HepG2 (cell line): ENCODE data around the gene PPP2R5C. TPM values are rescaled to one million over a fixed set of nuclear protein-coding genes. Genes with fewer than 3 reads are reported as not detected.

Experiments
- CERS6 ChIP-seq: sonication (generic); formaldehyde crosslinking; IDR thresholded peaks from 2 replicates; pipeline ENCODE4 v1.5.0; 2020; ENCODE audit warnings: missing genetic modification reagents
- HIVEP1 ChIP-seq: sonication (generic); formaldehyde crosslinking; IDR thresholded peaks from 2 replicates; pipeline ENCODE4 v1.4.0; 2020; ENCODE audit warnings: mild to moderate bottlenecking, missing genetic modification reagents
- HNF1B ChIP-seq: sonication (generic); formaldehyde crosslinking; IDR thresholded peaks from 2 replicates; pipeline ENCODE4 v1.5.1; 2020; ENCODE audit warnings: mild to moderate bottlenecking, moderate library complexity, missing genetic modification reagents
- KDM1A ChIP-seq: IDR thresholded peaks from 2 replicates; pipeline ENCODE4 v1.6.1; 2016; ENCODE audit warnings: missing compliant biosample characterization
- MTF1 ChIP-seq: sonication (generic); formaldehyde crosslinking; IDR thresholded peaks from 2 replicates; pipeline ENCODE4 v1.5.0; 2020; ENCODE audit warnings: missing genetic modification reagents
- NR2F6 ChIP-seq, 2 experiments: IDR thresholded peaks; 2 replicates each; pipeline ENCODE4 v1.6.1; 2016; ENCODE audit warnings: antibody characterized with exemption in 1 of 2, mild to moderate bottlenecking in 1 of 2
- TCF12 ChIP-seq, 2 experiments: fragments of 450-650 bp in 1 of 2; sonication (generic) in 1 of 2; formaldehyde crosslinking in 1 of 2; IDR thresholded peaks; 2 replicates each; pipeline versions ENCODE4 v1.6.1 to v1.8.0; 2017 to 2022; ENCODE audit warnings: antibody characterized with exemption in 1 of 2, mild to moderate bottlenecking in 1 of 2, missing genetic modification reagents in 1 of 2, moderate library complexity in 1 of 2
- ZNF275 ChIP-seq: sonication (generic); formaldehyde crosslinking; IDR thresholded peaks from 2 replicates; pipeline ENCODE4 v1.8.0; 2022; ENCODE audit warnings: missing genetic modification reagents, mild to moderate bottlenecking, inconsistent platforms, borderline replicate concordance
- ZNF580 ChIP-seq: IDR thresholded peaks from 2 replicates; pipeline ENCODE4 v1.6.1; 2016; ENCODE audit warnings: low read depth, borderline replicate concordance
- ZNF609 ChIP-seq: sonication (generic); formaldehyde crosslinking; IDR thresholded peaks from 2 replicates; pipeline ENCODE4 v1.4.0; 2020; ENCODE audit warnings: mild to moderate bottlenecking, missing genetic modification reagents, borderline replicate concordance
- ZNF678 ChIP-seq: sonication (generic); formaldehyde crosslinking; IDR thresholded peaks from 2 replicates; pipeline ENCODE4 v1.4.0; 2020; ENCODE audit warnings: mild to moderate bottlenecking, missing genetic modification reagents
- ZNF746 ChIP-seq: sonication (generic); formaldehyde crosslinking; IDR thresholded peaks from 2 replicates; pipeline ENCODE4 v1.8.0; 2022; ENCODE audit warnings: mild to moderate bottlenecking, missing genetic modification reagents
- ZNF790 ChIP-seq: sonication (generic); formaldehyde crosslinking; IDR thresholded peaks from 2 replicates; pipeline ENCODE4 v1.8.0; 2022; ENCODE audit warnings: missing genetic modification reagents, mild to moderate bottlenecking, borderline replicate concordance
- ZNF878 ChIP-seq: sonication (generic); formaldehyde crosslinking; IDR thresholded peaks from 2 replicates; pipeline ENCODE4 v1.8.1; 2023; ENCODE audit warnings: mild to moderate bottlenecking, missing genetic modification reagents, moderate library complexity
- polyA plus RNA-seq, 8 experiments: library from polyadenylated mRNA; depleted of rRNA in 3 of 8; stranded (reverse) in 7 of 8; unstranded in 1 of 8; fragments of >200 nt; fragmentation: Illumina TruSeq in 4 of 8; extraction: Trizol in 4 of 8; gene quantifications; 2 replicates each; pipeline versions ENCODE4 v1.2.1 to v1.2.3, GENCODE V29; 2011 to 2016; ENCODE audit warnings: low read depth in 4 of 8, missing spikeins in 1 of 8, mixed read lengths in 1 of 8; ENCODE audit not compliant: insufficient read depth in 1 of 8
- total RNA-seq, 5 experiments: library from RNA; depleted of rRNA; stranded (reverse); fragments of >200 nt; fragmentation: Illumina TruSeq; extraction: Trizol; gene quantifications; 2 replicates each; pipeline ENCODE4 v1.2.3, GENCODE V29; 2016; ENCODE audit warnings: low read depth in 1 of 5
- TF ChIP-seq, protein P1 (sequence below): sonication (generic); formaldehyde crosslinking; IDR thresholded peaks from 2 replicates; pipeline ENCODE4 v1.4.0; 2020; ENCODE audit warnings: missing genetic modification reagents
- TF ChIP-seq, protein P2 (sequence below): IDR thresholded peaks from 2 replicates; pipeline ENCODE4 v1.6.1; 2016

PPP2R5C gene
- total and polyA plus RNA-seq, 2 of the 13 experiments (the other 11 are each of a cell fraction or from before 2014, with no cell fraction given) = 74.3 to 78.5 TPM

GRCh38 chr14:101731187-101732080, 30.1 kb upstream of the PPP2R5C start (continued):
- TF ChIP-seq ZNF275 (CRISPR knock-in tag) (no peak), ZNF678 (CRISPR knock-in tag) (no peak), CERS6 (CRISPR knock-in tag) (no peak), HNF1B (peak; percentile 39), ZNF878 (CRISPR knock-in tag) (no peak), KDM1A (CRISPR knock-in tag) (peak; percentile 67; the same call in 1 of the 2 replicates), ZNF609 (CRISPR knock-in tag) (peak; percentile 14; the same call in 1 of the 2 replicates), HIVEP1 (CRISPR knock-in tag) (no peak; the same call in 1 of the 2 replicates), ZNF580 (CRISPR knock-in tag) (0 out of 2 replicates have a peak, but pooled peaks have one; percentile 17), ZNF746 (CRISPR knock-in tag) (peak; percentile 71; the same call in 1 of the 2 replicates), NR2F6 (IDR thresholded peaks at IDR 0.05) (no peak), NR2F6 (CRISPR knock-in tag; IDR thresholded peaks at IDR 0.05) (peak; percentile 52; the same call in 1 of the 2 replicates), MTF1 (CRISPR knock-in tag) (no peak), ZNF790 (CRISPR knock-in tag) (no peak), TCF12 (IDR thresholded peaks at IDR 0.05) (no peak), TCF12 (CRISPR knock-in tag; IDR thresholded peaks at IDR 0.05) (peak; percentile 76)
- TF ChIP-seq, protein P1, sequence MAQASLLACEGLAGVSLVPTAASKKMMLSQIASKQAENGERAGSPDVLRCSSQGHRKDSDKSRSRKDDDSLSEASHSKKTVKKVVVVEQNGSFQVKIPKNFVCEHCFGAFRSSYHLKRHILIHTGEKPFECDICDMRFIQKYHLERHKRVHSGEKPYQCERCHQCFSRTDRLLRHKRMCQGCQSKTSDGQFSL (CRISPR knock-in tag) = 0 out of 2 replicates have a peak, but pooled peaks have one; percentile 11
- TF ChIP-seq, protein P2, sequence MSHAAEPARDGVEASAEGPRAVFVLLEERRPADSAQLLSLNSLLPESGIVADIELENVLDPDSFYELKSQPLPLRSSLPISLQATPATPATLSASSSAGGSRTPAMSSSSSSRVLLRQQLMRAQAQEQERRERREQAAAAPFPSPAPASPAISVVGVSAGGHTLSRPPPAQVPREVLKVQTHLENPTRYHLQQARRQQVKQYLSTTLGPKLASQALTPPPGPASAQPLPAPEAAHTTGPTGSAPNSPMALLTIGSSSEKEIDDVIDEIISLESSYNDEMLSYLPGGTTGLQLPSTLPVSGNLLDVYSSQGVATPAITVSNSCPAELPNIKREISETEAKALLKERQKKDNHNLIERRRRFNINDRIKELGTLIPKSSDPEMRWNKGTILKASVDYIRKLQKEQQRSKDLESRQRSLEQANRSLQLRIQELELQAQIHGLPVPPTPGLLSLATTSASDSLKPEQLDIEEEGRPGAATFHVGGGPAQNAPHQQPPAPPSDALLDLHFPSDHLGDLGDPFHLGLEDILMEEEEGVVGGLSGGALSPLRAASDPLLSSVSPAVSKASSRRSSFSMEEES (CRISPR knock-in tag) = peak; percentile 82
